GM18505 (cell line): Measurements from ENCODE around the gene TPST1.
"Not testable (repeated sequence)": the region's sequence is repeated elsewhere in the genome, so short reads cannot be mapped to it uniquely, and the experiment has no call there.

Experiments
- ATAC-seq: cut with Tn5 transposase; IDR thresholded peaks from one replicate; pipeline ENCODE4 v1.9.1; 2021; ENCODE audit not compliant: unreplicated experiment
- POLR2A ChIP-seq: IDR thresholded peaks from 4 replicates; pipeline ENCODE4 v1.6.1; 2011; ENCODE audit warnings: borderline replicate concordance; ENCODE audit not compliant: insufficient read depth, insufficient read length; ENCODE audit errors: extremely low read depth

Gene TPST1

GRCh38 chr7:66202441-66202840 is 2.7 kb upstream of the TPST1 start:
- TF ChIP-seq POLR2A, result no peak
- ATAC-seq, result no peak

- no peak for ATAC-seq
Measured at GRCh38 chr7:66205741-66206090, 582 bp downstream of the TPST1 start.

GRCh38 chr7:66206119-66206933 is 1.2 kb downstream of the TPST1 start:
- ATAC-seq, result no peak
- no peak for TF ChIP-seq POLR2A

More at GRCh38 chr7:66205741-66206090, 582 bp downstream of the TPST1 start:
- TF ChIP-seq POLR2A, result no peak

- no peak for TF ChIP-seq POLR2A
Measured at GRCh38 chr7:66206934-66207240, 1.8 kb downstream of the TPST1 start.

GRCh38 chr7:66207540-66207939 is 2.4 kb downstream of the TPST1 start:
- ATAC-seq, result no peak
- TF ChIP-seq POLR2A, result no peak

More at GRCh38 chr7:66206934-66207240, 1.8 kb downstream of the TPST1 start:
- no peak for ATAC-seq

GRCh38 chr7:66211429-66211828 is 6.3 kb downstream of the TPST1 start:
- no peak for ATAC-seq
- TF ChIP-seq POLR2A, result no peak

- no peak for ATAC-seq
- no peak for TF ChIP-seq POLR2A
Measured at GRCh38 chr7:66213637-66214036, 8.5 kb downstream of the TPST1 start.

GRCh38 chr7:66216687-66217086 is 11.6 kb downstream of the TPST1 start:
- no peak for TF ChIP-seq POLR2A
- ATAC-seq, result no peak

- TF ChIP-seq POLR2A, result no peak
- ATAC-seq, result no peak
Measured at GRCh38 chr7:66219805-66220204, 14.7 kb downstream of the TPST1 start.

GRCh38 chr7:66221442-66221841 is 16.3 kb downstream of the TPST1 start:
- no peak for ATAC-seq
- TF ChIP-seq POLR2A, result no peak

- no peak for ATAC-seq
- no peak for TF ChIP-seq POLR2A
Measured at GRCh38 chr7:66227808-66228207, 22.7 kb downstream of the TPST1 start.

- not testable (repeated sequence) for ATAC-seq
Measured at GRCh38 chr7:66231326-66232216, 26.4 kb downstream of the TPST1 start.

GRCh38 chr7:66233638-66234037 is 28.5 kb downstream of the TPST1 start:
- no peak for ATAC-seq
- no peak for TF ChIP-seq POLR2A

- TF ChIP-seq POLR2A, result no peak
- ATAC-seq, result no peak
Measured at GRCh38 chr7:66236713-66237303, 31.7 kb downstream of the TPST1 start.
